ENCODE measurements around the gene FGFR1OP2. TPM values are rescaled to one million over a fixed set of nuclear protein-coding genes. Genes with fewer than 3 reads are reported as not detected.

The FGFR1OP2 gene
- total RNA-seq, 2 experiments from 2014 or later: 42.4 to 45.0 TPM

- POLR2A ChIA-PET: no interaction called here
- Histone ChIP-seq H3K4me2 (ENCODE audit: low read length) (no peak overlapping the region), H3K27ac (ENCODE audit: low read depth, low read length, poor library complexity, severe bottlenecking) (no peak overlapping the region), H3K79me2 (ENCODE audit: insufficient read depth, low read depth, low read length) (no peaks in the 10 kb centered on the region), H3K9me3 (ENCODE audit: low read length) (no peaks in the 10 kb centered on the region), H2AFZ (ENCODE audit: low read length) (no peak overlapping the region), H4K20me1 (ENCODE audit: insufficient read depth, low read length) (no peaks in the 10 kb centered on the region), H3K4me1 (ENCODE audit: insufficient read depth, low read length, poor library complexity, severe bottlenecking) (no peaks in the 10 kb centered on the region), H3K9me2 (ENCODE audit: insufficient read depth, low read length) (no peaks in the 10 kb centered on the region), H3K36me3 (ENCODE audit: insufficient read depth, low read length) (peaks cover 70% of the 10 kb centered on the region), H3K4me3 (ENCODE audit: low read depth, low read length, poor library complexity, severe bottlenecking) (no peak overlapping the region)
- intact Hi-C loops (cut with micrococcal nuclease; ENCODE audit: unreplicated experiment): no loop called here
- TF ChIP-seq CTCF (conservative IDR thresholded peaks at IDR 0.05; ENCODE audit: low read length) (no peak), EZH2phosphoT487 (IDR thresholded peaks at IDR 0.05; ENCODE audit: borderline replicate concordance, low read depth, low read length) (no peak)
- no peak for DNase-seq (ENCODE audit: low spot score)
- CTCF ChIA-PET (ENCODE audit: unreplicated experiment): no interaction called here
- no TSS peak for BruUV-seq (replicated peaks)
These were observed 23.5 kb downstream of the FGFR1OP2 start for GRCh38 chr12:26961803-26962202.

- no peak overlapping the region for H2AFZ ChIP-seq (ENCODE audit: low read length)
- H3K36me3 ChIP-seq (ENCODE audit: insufficient read depth, low read length): peaks cover 68% of the 10 kb centered on the region
- no peaks in the 10 kb centered on the region for H3K9me2 ChIP-seq (ENCODE audit: insufficient read depth, low read length)
- DNase-seq (ENCODE audit: low spot score): no peak
- CTCF ChIA-PET (ENCODE audit: unreplicated experiment): no interaction called here
- H3K4me2 ChIP-seq (ENCODE audit: low read length): no peak overlapping the region
- H3K4me3 ChIP-seq (ENCODE audit: low read depth, low read length, poor library complexity, severe bottlenecking): no peak overlapping the region
- H3K27ac ChIP-seq (ENCODE audit: low read depth, low read length, poor library complexity, severe bottlenecking): no peak overlapping the region
- TF ChIP-seq EZH2phosphoT487 (IDR thresholded peaks at IDR 0.05; ENCODE audit: borderline replicate concordance, low read depth, low read length) (no peak), CTCF (conservative IDR thresholded peaks at IDR 0.05; ENCODE audit: low read length) (no peak)
- intact Hi-C loops (cut with micrococcal nuclease; ENCODE audit: unreplicated experiment): no loop called here
- H4K20me1 ChIP-seq (ENCODE audit: insufficient read depth, low read length): no peaks in the 10 kb centered on the region
- POLR2A ChIA-PET: interaction anchor here (0.9 to 1.4 kb wide), 3 partner anchors 9 to 40 kb away, joined by 3 to 4 read pairs (median 4); no protein-coding TSS in a partner anchor
- H3K79me2 ChIP-seq (ENCODE audit: insufficient read depth, low read depth, low read length): no peaks in the 10 kb centered on the region
- H3K9me3 ChIP-seq (ENCODE audit: low read length): no peaks in the 10 kb centered on the region
- no TSS peak for BruUV-seq (replicated peaks)
- no peaks in the 10 kb centered on the region for H3K4me1 ChIP-seq (ENCODE audit: insufficient read depth, low read length, poor library complexity, severe bottlenecking)
These were observed 25.1 kb downstream of the FGFR1OP2 start for GRCh38 chr12:26963413-26963812.

GRCh38 chr12:26966842-26967241 lies 28.6 kb downstream of the FGFR1OP2 start:
- no peak overlapping the region for H3K4me3 ChIP-seq (ENCODE audit: low read depth, low read length, poor library complexity, severe bottlenecking)
- TF ChIP-seq EZH2phosphoT487 (IDR thresholded peaks at IDR 0.05; ENCODE audit: borderline replicate concordance, low read depth, low read length) (no peak), CTCF (conservative IDR thresholded peaks at IDR 0.05; ENCODE audit: low read length) (no peak)
- POLR2A ChIA-PET: no interaction called here
- peaks cover 12% of the 10 kb centered on the region for H3K4me1 ChIP-seq (ENCODE audit: insufficient read depth, low read length, poor library complexity, severe bottlenecking)
- no TSS peak for BruUV-seq (replicated peaks)
- H3K4me2 ChIP-seq (ENCODE audit: low read length): no peak overlapping the region
- H4K20me1 ChIP-seq (ENCODE audit: insufficient read depth, low read length): no peaks in the 10 kb centered on the region
- intact Hi-C loops (cut with micrococcal nuclease; ENCODE audit: unreplicated experiment): no loop called here
- H3K9me3 ChIP-seq (ENCODE audit: low read length): no peaks in the 10 kb centered on the region
- no peak overlapping the region for H3K27ac ChIP-seq (ENCODE audit: low read depth, low read length, poor library complexity, severe bottlenecking)
- H3K36me3 ChIP-seq (ENCODE audit: insufficient read depth, low read length): peaks cover 62% of the 10 kb centered on the region
- DNase-seq (ENCODE audit: low spot score): no peak
- CTCF ChIA-PET (ENCODE audit: unreplicated experiment): no interaction called here
- H3K79me2 ChIP-seq (ENCODE audit: insufficient read depth, low read depth, low read length): no peaks in the 10 kb centered on the region
- no peak overlapping the region for H2AFZ ChIP-seq (ENCODE audit: low read length)
- H3K9me2 ChIP-seq (ENCODE audit: insufficient read depth, low read length): no peaks in the 10 kb centered on the region

All from OCI-LY7 (cell line).